ENCODE data around the gene FUZ.

FUZ gene

GRCh38 chr19:49830766-49831165, 17.7 kb upstream of the FUZ start:
- no peaks in the 10 kb centered on the region for H3F3A ChIP-seq (ENCODE audit: low read depth)
- no peaks in the 10 kb centered on the region for H3K27me3 ChIP-seq (ENCODE audit: insufficient read depth, low read length, poor library complexity, severe bottlenecking)
- peaks cover 33% of the 10 kb centered on the region for H3K4me1 ChIP-seq (ENCODE audit: insufficient read depth, low read length, poor library complexity, severe bottlenecking)
- no peak for TF ChIP-seq EZH2phosphoT487 (IDR thresholded peaks at IDR 0.05; ENCODE audit: borderline replicate concordance)
- TF ChIP-seq CTCF (conservative IDR thresholded peaks at IDR 0.05; ENCODE audit: low read length): no peak
- H3K4me3 ChIP-seq (ENCODE audit: low read length, poor library complexity, severe bottlenecking): no peak overlapping the region
- H3K9me2 ChIP-seq (replicated peaks; ENCODE audit: low read depth, low read length): no peaks in the 10 kb centered on the region
- peaks cover 6% of the 10 kb centered on the region; the same call in 1 of the 2 replicates for H3K79me2 ChIP-seq (ENCODE audit: insufficient read depth, low read length)
- H2AFZ ChIP-seq (ENCODE audit: low read length): no peak overlapping the region
- peak overlapping the region; percentile 27 for H3K4me2 ChIP-seq (ENCODE audit: low read depth, low read length, poor library complexity, severe bottlenecking)
- no peaks in the 10 kb centered on the region for H3K9me3 ChIP-seq (ENCODE audit: insufficient read depth, low read depth, low read length)
- H3K9ac ChIP-seq (ENCODE audit: low read depth, low read length, poor library complexity, severe bottlenecking): peak overlapping the region; percentile 41
- H3K36me3 ChIP-seq (ENCODE audit: insufficient read depth, low read length): peaks cover 42% of the 10 kb centered on the region; the same call in 1 of the 2 replicates
- peaks cover 3% of the 10 kb centered on the region for H4K20me1 ChIP-seq (ENCODE audit: insufficient read depth, low read length, poor library complexity, severe bottlenecking)

- H3K9me3 ChIP-seq (ENCODE audit: insufficient read depth, low read depth, low read length): no peaks in the 10 kb centered on the region
- no peak overlapping the region for H3K9ac ChIP-seq (ENCODE audit: low read depth, low read length, poor library complexity, severe bottlenecking)
- TF ChIP-seq CTCF (conservative IDR thresholded peaks at IDR 0.05; ENCODE audit: low read length): no peak
- no peak for TF ChIP-seq EZH2phosphoT487 (IDR thresholded peaks at IDR 0.05; ENCODE audit: borderline replicate concordance)
- H3K36me3 ChIP-seq (ENCODE audit: insufficient read depth, low read length): peaks cover 36% of the 10 kb centered on the region; the same call in 1 of the 2 replicates
- H3K4me2 ChIP-seq (ENCODE audit: low read depth, low read length, poor library complexity, severe bottlenecking): no peak overlapping the region
- no peaks in the 10 kb centered on the region for H3K9me2 ChIP-seq (replicated peaks; ENCODE audit: low read depth, low read length)
- H2AFZ ChIP-seq (ENCODE audit: low read length): no peak overlapping the region
- no peak overlapping the region for H3K4me3 ChIP-seq (ENCODE audit: low read length, poor library complexity, severe bottlenecking)
- H3K4me1 ChIP-seq (ENCODE audit: insufficient read depth, low read length, poor library complexity, severe bottlenecking): peaks cover 33% of the 10 kb centered on the region
- H3K27me3 ChIP-seq (ENCODE audit: insufficient read depth, low read length, poor library complexity, severe bottlenecking): no peaks in the 10 kb centered on the region
- H4K20me1 ChIP-seq (ENCODE audit: insufficient read depth, low read length, poor library complexity, severe bottlenecking): peaks cover 3% of the 10 kb centered on the region
- no peaks in the 10 kb centered on the region for H3F3A ChIP-seq (ENCODE audit: low read depth)
- H3K79me2 ChIP-seq (ENCODE audit: insufficient read depth, low read length): peaks cover 10% of the 10 kb centered on the region; the same call in 1 of the 2 replicates
Observed at GRCh38 chr19:49829721-49830120, 16.6 kb upstream of the FUZ start.

- Histone ChIP-seq H3K4me1 (ENCODE audit: insufficient read depth, low read length, poor library complexity, severe bottlenecking) (peaks cover 33% of the 10 kb centered on the region), H3K9me3 (ENCODE audit: insufficient read depth, low read depth, low read length) (no peaks in the 10 kb centered on the region), H4K20me1 (ENCODE audit: insufficient read depth, low read length, poor library complexity, severe bottlenecking) (peaks cover 3% of the 10 kb centered on the region), H2AFZ (ENCODE audit: low read length) (no peak overlapping the region), H3K4me2 (ENCODE audit: low read depth, low read length, poor library complexity, severe bottlenecking) (no peak overlapping the region), H3K36me3 (ENCODE audit: insufficient read depth, low read length) (peaks cover 31% of the 10 kb centered on the region; the same call in 1 of the 2 replicates), H3K4me3 (ENCODE audit: low read length, poor library complexity, severe bottlenecking) (no peak overlapping the region), H3K27me3 (ENCODE audit: insufficient read depth, low read length, poor library complexity, severe bottlenecking) (no peaks in the 10 kb centered on the region), H3K79me2 (ENCODE audit: insufficient read depth, low read length) (peaks cover 10% of the 10 kb centered on the region; the same call in 1 of the 2 replicates), H3K9me2 (replicated peaks; ENCODE audit: low read depth, low read length) (no peaks in the 10 kb centered on the region), H3F3A (ENCODE audit: low read depth) (no peaks in the 10 kb centered on the region), H3K9ac (ENCODE audit: low read depth, low read length, poor library complexity, severe bottlenecking) (no peak overlapping the region)
- TF ChIP-seq EZH2phosphoT487 (IDR thresholded peaks at IDR 0.05; ENCODE audit: borderline replicate concordance) (no peak), CTCF (conservative IDR thresholded peaks at IDR 0.05; ENCODE audit: low read length) (no peak)
Observed at GRCh38 chr19:49829200-49829599, 16.1 kb upstream of the FUZ start.

All from Loucy (cell line).